HCT116 (cell line): ENCODE measurements around the gene GARIN5B. TPM values are rescaled to one million over a fixed set of nuclear protein-coding genes. Genes with fewer than 3 reads are reported as not detected.

Source experiments
- ATAC-seq: fragments of 200-7000 bp; cut with Tn5 transposase; 2 replicates; pipeline ENCODE4 v1.9.1; 2020; ENCODE audit warnings: mild to moderate bottlenecking, moderate library complexity
- BruUV-seq: library from RNA; stranded (reverse); fragments of 400-500 nt; replicated peaks from 2 replicates; lab custom pipeline; 2021; lab: Mats Ljungman, UMichigan
- CTCF ChIA-PET: fragments of 300-600 bp; sonication (Branson Sonifier 250); formaldehyde crosslinking; loops from one replicate; lab custom pipeline; 2021; ENCODE audit warnings: antibody characterized with exemption; lab: Charles Lee
- POLR2A ChIA-PET: fragments of 300-600, 350-600 bp; sonication (Branson Sonifier 250); formaldehyde crosslinking; loops from one replicate; lab custom pipeline; 2021; ENCODE audit warnings: antibody characterized with exemption; lab: Charles Lee
- RAD21 ChIA-PET, 2 experiments: fragments of 300-600 bp; sonication (Branson Sonifier 250); formaldehyde crosslinking; loops; one replicate each; lab custom pipeline; 2023; ENCODE audit warnings: low total read pairs in 2 of 2; ENCODE audit not compliant: uncharacterized antibody in 2 of 2, unreplicated experiment in 2 of 2, low non-redundant PET in 1 of 2; lab: Charles Lee
- DNase-seq: peaks from one replicate; pipeline ENCODE4 v3.0.0-alpha.2; 2010; ENCODE audit warnings: low read depth, low spot score
- H2AFZ ChIP-seq: fragments of 200-600 bp; shearing (Covaris generic), sonication (generic); 2 replicates; pipeline ENCODE4 v1.6.1; 2017; ENCODE audit warnings: low read depth, mixed run types, mixed read lengths, antibody characterized with exemption, low read length; ENCODE audit not compliant: poor library complexity, severe bottlenecking
- H3K27ac ChIP-seq: 2 replicates; pipeline ENCODE4 v1.5.1; 2012; ENCODE audit warnings: low read depth, low read length
- H3K27me3 ChIP-seq: fragments of 200-600 bp; sonication (generic); 2 replicates; pipeline ENCODE4 v1.6.1; 2016; ENCODE audit warnings: mixed run types, low read length, mixed read lengths; ENCODE audit not compliant: insufficient read depth
- H3K36me3 ChIP-seq, 2 experiments: fragments of 200-500 bp in 1 of 2; fragments of 200-600 bp in 1 of 2; sonication (Bioruptor generic) in 1 of 2; sonication (generic) in 1 of 2; 2 replicates each; pipeline versions ENCODE4 v1.5.1 to v1.6.1; 2014 to 2016; ENCODE audit warnings: low read length in 2 of 2, inconsistent platforms in 1 of 2, mixed read lengths in 1 of 2, mixed run types in 1 of 2; ENCODE audit not compliant: insufficient read depth in 2 of 2, control insufficient read depth in 1 of 2
- H3K4me1 ChIP-seq, 2 experiments: fragments of 200-600 bp in 1 of 2; sonication (generic) in 1 of 2; 2 replicates each; pipeline versions ENCODE4 v1.5.1 to v1.6.1; 2012 to 2017; ENCODE audit warnings: low read length in 2 of 2, inconsistent platforms in 1 of 2, mild to moderate bottlenecking in 1 of 2, mixed read lengths in 1 of 2, mixed run types in 1 of 2, moderate library complexity in 1 of 2; ENCODE audit not compliant: insufficient read depth in 2 of 2, control insufficient read depth in 1 of 2
- H3K4me2 ChIP-seq: fragments of 200-600 bp; sonication (generic); 2 replicates; pipeline ENCODE4 v1.6.1; 2017; ENCODE audit warnings: mixed run types, low read length, mixed read lengths
- H3K4me3 ChIP-seq, 2 experiments: fragments of 200-600 bp in 1 of 2; sonication (generic) in 1 of 2; replicated peaks in 1 of 2; 2 replicates each; pipeline ENCODE4 v1.5.1; 2011 to 2016; ENCODE audit warnings: low read length in 2 of 2, control low read depth in 1 of 2, low read depth in 1 of 2, mild to moderate bottlenecking in 1 of 2, mixed read lengths in 1 of 2, mixed run types in 1 of 2
- H3K79me2 ChIP-seq: fragments of 200-600 bp; sonication (generic); 2 replicates; pipeline ENCODE4 v1.6.1; 2017; ENCODE audit warnings: mild to moderate bottlenecking, mixed run types, low read length, moderate library complexity, mixed read lengths; ENCODE audit not compliant: insufficient read depth
- H3K9ac ChIP-seq: fragments of 200-600 bp; sonication (generic); 2 replicates; pipeline ENCODE4 v1.6.1; 2016; ENCODE audit warnings: low read length, mixed read lengths
- H3K9me2 ChIP-seq: fragments of 200-600 bp; sonication (generic), shearing (Covaris generic); 2 replicates; pipeline ENCODE4 v1.6.1; 2017; ENCODE audit warnings: mixed run types, mild to moderate bottlenecking, moderate library complexity; ENCODE audit not compliant: insufficient read depth
- H3K9me3 ChIP-seq, 2 experiments: fragments of 200-500 bp in 1 of 2; fragments of 200-600 bp in 1 of 2; sonication (Bioruptor generic) in 1 of 2; sonication (generic) in 1 of 2; 2 replicates each; pipeline ENCODE4 v1.6.1; 2014 to 2017; ENCODE audit warnings: low read length in 2 of 2, mixed read lengths in 2 of 2, inconsistent platforms in 1 of 2, low read depth in 1 of 2, mild to moderate bottlenecking in 1 of 2, mixed run types in 1 of 2, moderate library complexity in 1 of 2; ENCODE audit not compliant: control insufficient read depth in 1 of 2, insufficient read depth in 1 of 2
- H4K20me1 ChIP-seq: fragments of 200-600 bp; sonication (generic), shearing (Covaris generic); 2 replicates; pipeline ENCODE4 v1.6.1; 2017; ENCODE audit warnings: mixed run types, mild to moderate bottlenecking, moderate library complexity; ENCODE audit not compliant: insufficient read depth
- EGR1 ChIP-seq: IDR thresholded peaks from 2 replicates; pipeline ENCODE4 v1.6.1; 2012; ENCODE audit warnings: low read depth
- ELF1 ChIP-seq: IDR thresholded peaks from 2 replicates; pipeline ENCODE4 v1.6.1; 2012; ENCODE audit warnings: low read depth, borderline replicate concordance
- EZH2 ChIP-seq: fragments of 200-600 bp; sonication (generic); IDR thresholded peaks from 2 replicates; pipeline ENCODE4 v1.6.1; 2017; ENCODE audit warnings: antibody characterized with exemption, mixed run types
- JUND ChIP-seq: IDR thresholded peaks from 2 replicates; pipeline ENCODE4 v1.6.1; 2012
- POLR2A ChIP-seq: IDR thresholded peaks from 2 replicates; pipeline ENCODE4 v1.7.0; 2011; ENCODE audit warnings: borderline replicate concordance; ENCODE audit not compliant: insufficient read depth, insufficient read length; ENCODE audit errors: extremely low read depth
- POLR2AphosphoS5 ChIP-seq: IDR thresholded peaks from 2 replicates; pipeline ENCODE4 v1.6.1; 2011; ENCODE audit warnings: mild to moderate bottlenecking, low read depth, low read length, moderate library complexity
- SP1 ChIP-seq: IDR thresholded peaks from 2 replicates; pipeline ENCODE4 v1.6.1; 2012; ENCODE audit warnings: low read depth
- TCF7L2 ChIP-seq: IDR thresholded peaks from 2 replicates; pipeline ENCODE4 v1.7.0; 2011; ENCODE audit warnings: borderline replicate concordance, inconsistent platforms; ENCODE audit not compliant: insufficient read depth, insufficient read length; ENCODE audit errors: extremely low read depth
- YY1 ChIP-seq: IDR thresholded peaks from 2 replicates; pipeline ENCODE4 v1.6.1; 2011; ENCODE audit warnings: low read length, low read depth, moderate library complexity, mild to moderate bottlenecking; ENCODE audit not compliant: insufficient replicate concordance; ENCODE audit errors: extremely low read depth
- ZFX ChIP-seq: fragments of 450-650 bp; IDR thresholded peaks from 2 replicates; pipeline ENCODE4 v1.6.1; 2017
- ZNF274 ChIP-seq: fragments of 200-500 bp; sonication (Bioruptor generic); IDR thresholded peaks from 2 replicates; pipeline ENCODE4 v1.6.1; 2014; ENCODE audit warnings: mild to moderate bottlenecking, low read depth, low read length, inconsistent platforms
- intact Hi-C: fragments of 100-400 bp; cut with micrococcal nuclease; formaldehyde crosslinking; loops from 2 replicates; pipeline ENCODE4 v1.10.0; 2022
- total RNA-seq: library from RNA; stranded (reverse); gene quantifications from one replicate; pipeline ENCODE4 v1.2.1, GENCODE V29; 2021; ENCODE audit not compliant: unreplicated experiment
- TF ChIP-seq, protein P1 (sequence below): IDR thresholded peaks from 2 replicates; pipeline ENCODE4 v1.6.1; 2012; ENCODE audit warnings: low read depth
- TF ChIP-seq, protein P2 (sequence below): IDR thresholded peaks from 2 replicates; pipeline ENCODE4 v1.6.1; 2012
- TF ChIP-seq, protein P3 (sequence below): IDR thresholded peaks from 2 replicates; pipeline ENCODE4 v1.6.1; 2012
- TF ChIP-seq, protein P4 (sequence below): IDR thresholded peaks from 2 replicates; pipeline ENCODE4 v1.6.1; 2011; ENCODE audit warnings: mild to moderate bottlenecking, low read length, moderate library complexity; ENCODE audit not compliant: insufficient replicate concordance; ENCODE audit errors: extremely low read depth

The GARIN5B gene
- total RNA-seq, 1 experiment from 2014 or later = not detected

DNA sequence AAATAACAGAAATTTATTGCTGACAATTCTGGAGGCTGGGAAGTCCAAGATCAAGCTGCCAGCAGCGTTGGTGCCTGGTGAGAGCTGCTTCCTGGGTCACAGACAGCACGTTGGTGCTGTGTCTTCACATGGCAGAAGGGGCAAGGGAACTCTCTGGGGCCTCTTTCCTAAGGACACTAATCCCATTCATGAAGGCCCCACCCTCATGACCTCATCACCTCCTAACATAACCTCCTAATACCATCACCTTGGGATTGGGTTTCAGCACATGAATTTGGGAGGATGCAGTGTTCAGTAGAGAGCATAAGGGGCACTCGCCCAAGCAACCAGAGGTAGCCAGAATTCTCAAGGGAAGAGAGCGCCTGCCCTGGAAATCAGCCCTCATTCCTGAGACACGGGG lies 53.6 kb downstream of the GARIN5B start:
- Histone ChIP-seq H4K20me1 (no peaks in the 10 kb centered on the region), H3K4me3 (no peak overlapping the region), H3K4me2 (no peak overlapping the region), H3K9ac (no peak overlapping the region), H3K9me3 (no peaks in the 10 kb centered on the region), H3K4me1 (no peaks in the 10 kb centered on the region), H3K27ac (no peak overlapping the region), H3K79me2 (no peaks in the 10 kb centered on the region), H2AFZ (no peak overlapping the region), H3K9me2 (no peaks in the 10 kb centered on the region), H3K27me3 (no peaks in the 10 kb centered on the region), H3K36me3 (peaks cover 5 to 8% of the 10 kb centered on the region in 2 experiments; a peak in 3 of 4 replicates)
- POLR2A ChIA-PET = no interaction called here
- no TSS peak for BruUV-seq
- intact Hi-C loops = no loop called here
- ATAC-seq = no peak
- TF ChIP-seq ZNF274 = no peak
- no peak for TF ChIP-seq SP1
- TF ChIP-seq JUND = no peak
- RAD21 ChIA-PET = no interaction called here
- DNase-seq = no peak
- CTCF ChIA-PET = no interaction called here

DNA sequence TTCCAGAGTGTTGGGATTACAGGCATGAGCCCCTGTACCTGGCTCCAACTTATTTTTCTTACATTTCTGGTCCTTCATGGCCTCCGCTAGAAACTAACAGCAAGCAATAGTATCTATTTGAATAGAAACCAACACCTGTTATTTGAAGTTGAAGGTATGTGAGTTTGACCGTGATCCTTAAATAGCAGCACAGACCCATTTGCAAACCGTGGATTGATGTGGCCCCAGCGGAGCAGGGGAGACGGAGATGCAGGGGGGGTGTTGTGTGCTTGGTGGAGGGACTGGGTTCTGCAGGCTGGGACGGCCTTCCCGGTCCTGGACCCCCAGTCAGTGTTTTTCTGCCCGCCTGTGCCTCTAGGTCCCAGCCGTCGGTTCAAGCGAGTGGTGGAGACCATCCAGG lies 54.8 kb downstream of the GARIN5B start:
- no peak overlapping the region for H3K9ac ChIP-seq
- H3K4me3 ChIP-seq = no peak overlapping the region
- POLR2A ChIA-PET = no interaction called here
- no peaks in the 10 kb centered on the region for H3K4me1 ChIP-seq
- H3K27ac ChIP-seq = no peak overlapping the region
- H3K27me3 ChIP-seq = no peaks in the 10 kb centered on the region
- H3K9me2 ChIP-seq = no peaks in the 10 kb centered on the region
- TF ChIP-seq ELF1 (no peak), YY1 (no peak), POLR2A (no peak), EZH2 (no peak), POLR2AphosphoS5 (no peak), EGR1 (no peak), JUND (no peak), ZNF274 (no peak), SP1 (no peak), TCF7L2 (no peak), ZFX (no peak)
- TF ChIP-seq, protein P1, sequence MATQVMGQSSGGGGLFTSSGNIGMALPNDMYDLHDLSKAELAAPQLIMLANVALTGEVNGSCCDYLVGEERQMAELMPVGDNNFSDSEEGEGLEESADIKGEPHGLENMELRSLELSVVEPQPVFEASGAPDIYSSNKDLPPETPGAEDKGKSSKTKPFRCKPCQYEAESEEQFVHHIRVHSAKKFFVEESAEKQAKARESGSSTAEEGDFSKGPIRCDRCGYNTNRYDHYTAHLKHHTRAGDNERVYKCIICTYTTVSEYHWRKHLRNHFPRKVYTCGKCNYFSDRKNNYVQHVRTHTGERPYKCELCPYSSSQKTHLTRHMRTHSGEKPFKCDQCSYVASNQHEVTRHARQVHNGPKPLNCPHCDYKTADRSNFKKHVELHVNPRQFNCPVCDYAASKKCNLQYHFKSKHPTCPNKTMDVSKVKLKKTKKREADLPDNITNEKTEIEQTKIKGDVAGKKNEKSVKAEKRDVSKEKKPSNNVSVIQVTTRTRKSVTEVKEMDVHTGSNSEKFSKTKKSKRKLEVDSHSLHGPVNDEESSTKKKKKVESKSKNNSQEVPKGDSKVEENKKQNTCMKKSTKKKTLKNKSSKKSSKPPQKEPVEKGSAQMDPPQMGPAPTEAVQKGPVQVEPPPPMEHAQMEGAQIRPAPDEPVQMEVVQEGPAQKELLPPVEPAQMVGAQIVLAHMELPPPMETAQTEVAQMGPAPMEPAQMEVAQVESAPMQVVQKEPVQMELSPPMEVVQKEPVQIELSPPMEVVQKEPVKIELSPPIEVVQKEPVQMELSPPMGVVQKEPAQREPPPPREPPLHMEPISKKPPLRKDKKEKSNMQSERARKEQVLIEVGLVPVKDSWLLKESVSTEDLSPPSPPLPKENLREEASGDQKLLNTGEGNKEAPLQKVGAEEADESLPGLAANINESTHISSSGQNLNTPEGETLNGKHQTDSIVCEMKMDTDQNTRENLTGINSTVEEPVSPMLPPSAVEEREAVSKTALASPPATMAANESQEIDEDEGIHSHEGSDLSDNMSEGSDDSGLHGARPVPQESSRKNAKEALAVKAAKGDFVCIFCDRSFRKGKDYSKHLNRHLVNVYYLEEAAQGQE = no peak
- TF ChIP-seq, protein P2, sequence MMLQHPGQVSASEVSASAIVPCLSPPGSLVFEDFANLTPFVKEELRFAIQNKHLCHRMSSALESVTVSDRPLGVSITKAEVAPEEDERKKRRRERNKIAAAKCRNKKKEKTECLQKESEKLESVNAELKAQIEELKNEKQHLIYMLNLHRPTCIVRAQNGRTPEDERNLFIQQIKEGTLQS = no peak
- TF ChIP-seq, protein P3, sequence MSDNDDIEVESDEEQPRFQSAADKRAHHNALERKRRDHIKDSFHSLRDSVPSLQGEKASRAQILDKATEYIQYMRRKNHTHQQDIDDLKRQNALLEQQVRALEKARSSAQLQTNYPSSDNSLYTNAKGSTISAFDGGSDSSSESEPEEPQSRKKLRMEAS = no peak
- TF ChIP-seq, protein P4, sequence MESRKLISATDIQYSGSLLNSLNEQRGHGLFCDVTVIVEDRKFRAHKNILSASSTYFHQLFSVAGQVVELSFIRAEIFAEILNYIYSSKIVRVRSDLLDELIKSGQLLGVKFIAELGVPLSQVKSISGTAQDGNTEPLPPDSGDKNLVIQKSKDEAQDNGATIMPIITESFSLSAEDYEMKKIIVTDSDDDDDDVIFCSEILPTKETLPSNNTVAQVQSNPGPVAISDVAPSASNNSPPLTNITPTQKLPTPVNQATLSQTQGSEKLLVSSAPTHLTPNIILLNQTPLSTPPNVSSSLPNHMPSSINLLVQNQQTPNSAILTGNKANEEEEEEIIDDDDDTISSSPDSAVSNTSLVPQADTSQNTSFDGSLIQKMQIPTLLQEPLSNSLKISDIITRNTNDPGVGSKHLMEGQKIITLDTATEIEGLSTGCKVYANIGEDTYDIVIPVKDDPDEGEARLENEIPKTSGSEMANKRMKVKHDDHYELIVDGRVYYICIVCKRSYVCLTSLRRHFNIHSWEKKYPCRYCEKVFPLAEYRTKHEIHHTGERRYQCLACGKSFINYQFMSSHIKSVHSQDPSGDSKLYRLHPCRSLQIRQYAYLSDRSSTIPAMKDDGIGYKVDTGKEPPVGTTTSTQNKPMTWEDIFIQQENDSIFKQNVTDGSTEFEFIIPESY = no peak
- TF ChIP-seq, all 23 proteins: peak for 0
- intact Hi-C loops = no loop called here
- H3K4me2 ChIP-seq = no peak overlapping the region
- H3K36me3 ChIP-seq = peaks cover 6 to 15% of the 10 kb centered on the region in 2 experiments; a peak in 3 of 4 replicates
- ChIA-PET RAD21 (interaction anchor here in 1 of 2 experiments (1.0 kb wide), 1 partner anchor 196 kb away, joined by 3 read pairs; no protein-coding TSS in a partner anchor), CTCF (no interaction called here)
- H3K79me2 ChIP-seq = no peaks in the 10 kb centered on the region
- BruUV-seq = no TSS peak
- H2AFZ ChIP-seq = no peak overlapping the region
- DNase-seq = no peak
- H4K20me1 ChIP-seq = no peaks in the 10 kb centered on the region
- ATAC-seq = no peak
- H3K9me3 ChIP-seq = no peaks in the 10 kb centered on the region
